Measurements from ENCODE around the gene FANCM.

- TF ChIP-seq, protein P1, sequence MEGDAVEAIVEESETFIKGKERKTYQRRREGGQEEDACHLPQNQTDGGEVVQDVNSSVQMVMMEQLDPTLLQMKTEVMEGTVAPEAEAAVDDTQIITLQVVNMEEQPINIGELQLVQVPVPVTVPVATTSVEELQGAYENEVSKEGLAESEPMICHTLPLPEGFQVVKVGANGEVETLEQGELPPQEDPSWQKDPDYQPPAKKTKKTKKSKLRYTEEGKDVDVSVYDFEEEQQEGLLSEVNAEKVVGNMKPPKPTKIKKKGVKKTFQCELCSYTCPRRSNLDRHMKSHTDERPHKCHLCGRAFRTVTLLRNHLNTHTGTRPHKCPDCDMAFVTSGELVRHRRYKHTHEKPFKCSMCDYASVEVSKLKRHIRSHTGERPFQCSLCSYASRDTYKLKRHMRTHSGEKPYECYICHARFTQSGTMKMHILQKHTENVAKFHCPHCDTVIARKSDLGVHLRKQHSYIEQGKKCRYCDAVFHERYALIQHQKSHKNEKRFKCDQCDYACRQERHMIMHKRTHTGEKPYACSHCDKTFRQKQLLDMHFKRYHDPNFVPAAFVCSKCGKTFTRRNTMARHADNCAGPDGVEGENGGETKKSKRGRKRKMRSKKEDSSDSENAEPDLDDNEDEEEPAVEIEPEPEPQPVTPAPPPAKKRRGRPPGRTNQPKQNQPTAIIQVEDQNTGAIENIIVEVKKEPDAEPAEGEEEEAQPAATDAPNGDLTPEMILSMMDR (IDR thresholded peaks at IDR 0.05) = no peak
- TF ChIP-seq EP300 (IDR thresholded peaks at IDR 0.05) = no peak
- no peak for TF ChIP-seq POLR2AphosphoS5 (IDR thresholded peaks at IDR 0.05)
- TF ChIP-seq POLR2A (IDR thresholded peaks at IDR 0.05) = no peak
Observed at GRCh38 chr14:45091710-45092109, 44.0 kb upstream of the FANCM start.

All from suprapubic skin (tissue), 4 donors.